GF-D8 (cell line): Measurements from ENCODE around the gene NEK8.

ENCODE experiments used
- DNase-seq: peaks from one replicate; lab custom pipeline; 2025; lab: John Stamatoyannopoulos, UW

The NEK8 gene

DNA sequence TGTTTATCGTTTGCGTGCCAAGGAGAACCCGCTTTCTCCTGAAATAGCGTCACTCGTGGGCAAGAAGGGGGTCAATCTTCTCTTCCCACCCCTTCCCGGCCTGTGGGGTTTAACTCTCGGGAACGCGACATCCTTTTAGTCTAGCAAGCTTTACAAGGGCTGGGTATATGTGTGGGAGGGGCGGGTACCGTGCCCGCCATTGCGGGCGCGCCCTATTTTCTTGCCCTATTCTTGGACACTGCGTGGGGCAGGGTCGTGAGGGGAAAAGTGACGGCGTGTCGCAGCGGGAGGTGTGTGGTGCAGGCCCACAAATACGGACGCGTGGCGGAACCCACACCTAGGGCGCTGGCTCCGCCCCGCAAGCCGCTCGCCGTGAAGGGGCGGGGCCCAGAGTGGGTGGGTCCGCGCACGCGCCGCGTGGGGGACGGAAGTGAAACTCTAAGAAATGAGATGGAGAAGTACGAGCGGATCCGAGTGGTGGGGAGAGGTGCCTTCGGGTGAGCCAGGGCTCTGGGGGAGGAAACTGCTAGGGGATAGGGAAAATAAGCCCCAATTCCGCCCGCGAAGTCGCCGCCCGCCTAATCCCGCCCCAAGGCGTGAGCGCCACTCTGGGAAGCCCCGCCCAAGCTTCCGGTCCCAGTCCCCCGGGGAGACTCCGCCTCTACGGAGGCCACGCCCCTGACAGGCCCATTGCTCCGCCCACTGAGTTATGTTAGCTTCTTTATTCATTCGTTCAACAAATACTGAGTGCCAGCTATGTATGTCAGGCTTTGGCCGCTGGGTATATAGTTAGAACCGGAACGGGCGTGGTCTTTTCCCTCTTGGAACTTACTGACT, at the start of gene NEK8:
NEK8 (plus strand) TSS at position 425 of the 837 bp plus-strand sequence; CDS start at position 451, 26 bp downstream.
- peak; percentile 55 for DNase-seq

- DNase-seq, result no peak
Measured at GRCh38 chr17:28682655-28683054, 45.9 kb upstream of the NEK8 start.

DNA sequence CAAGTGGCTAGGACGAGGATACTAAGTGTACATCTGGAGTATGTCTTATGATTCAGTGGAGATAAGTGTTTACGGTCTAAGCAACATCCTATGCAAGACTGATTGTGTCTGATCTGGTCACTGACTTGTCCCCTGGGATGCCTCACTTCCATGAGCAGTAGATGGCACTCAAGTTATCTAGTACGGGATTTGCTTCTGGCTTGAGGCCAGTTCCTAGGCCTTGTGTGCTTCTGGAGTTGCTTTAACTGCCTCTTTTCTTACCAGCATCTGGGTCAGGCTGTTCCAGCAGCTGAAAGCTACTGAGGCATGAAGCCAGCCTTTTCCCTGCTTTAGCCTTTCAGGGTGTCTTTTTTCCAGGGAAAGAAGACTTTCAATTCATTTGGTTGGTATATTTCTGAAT, 43.6 kb upstream of the NEK8 start:
- no peak for DNase-seq

DNA sequence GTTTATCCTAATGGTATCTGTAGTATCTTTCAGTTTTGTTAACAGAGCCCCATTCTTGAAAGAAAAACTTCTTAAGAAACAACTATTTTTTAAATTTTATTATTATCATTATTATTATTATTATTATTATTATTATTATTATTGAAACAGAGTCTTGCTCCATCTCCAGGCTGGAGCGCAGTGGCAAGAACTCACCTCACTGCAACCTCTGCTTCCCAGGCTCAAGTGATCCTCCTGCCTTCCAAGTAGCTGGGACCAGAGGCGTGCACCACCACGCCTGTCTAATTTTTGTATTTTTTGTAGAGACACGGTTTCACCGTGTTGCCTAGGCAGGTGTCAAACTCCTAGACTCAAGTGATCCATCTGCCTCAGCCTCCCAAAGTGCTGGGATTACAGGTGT, 43.2 kb upstream of the NEK8 start:
- DNase-seq, result no peak

DNA sequence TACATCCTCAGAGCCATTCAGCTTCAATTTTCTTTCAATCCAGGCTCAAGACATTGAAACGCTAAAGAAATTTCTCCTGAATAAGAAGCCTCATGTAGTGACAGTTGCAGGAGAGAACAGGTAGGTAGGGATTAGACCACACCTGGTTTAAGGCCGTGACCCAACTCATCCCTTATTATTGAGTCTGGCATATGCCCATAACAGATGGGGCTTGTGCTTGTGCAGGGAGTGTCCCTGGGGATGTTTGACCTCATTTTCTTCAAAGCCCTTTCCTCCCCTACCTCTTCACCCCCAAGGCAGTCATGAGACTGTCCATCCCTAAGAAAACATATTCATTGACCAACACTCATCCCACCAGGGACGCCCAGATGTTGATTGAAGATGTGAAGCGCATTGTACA, 42.3 kb upstream of the NEK8 start:
- no peak for DNase-seq

- no peak for DNase-seq
Measured at GRCh38 chr17:28688481-28688880, 40.1 kb upstream of the NEK8 start.

DNA sequence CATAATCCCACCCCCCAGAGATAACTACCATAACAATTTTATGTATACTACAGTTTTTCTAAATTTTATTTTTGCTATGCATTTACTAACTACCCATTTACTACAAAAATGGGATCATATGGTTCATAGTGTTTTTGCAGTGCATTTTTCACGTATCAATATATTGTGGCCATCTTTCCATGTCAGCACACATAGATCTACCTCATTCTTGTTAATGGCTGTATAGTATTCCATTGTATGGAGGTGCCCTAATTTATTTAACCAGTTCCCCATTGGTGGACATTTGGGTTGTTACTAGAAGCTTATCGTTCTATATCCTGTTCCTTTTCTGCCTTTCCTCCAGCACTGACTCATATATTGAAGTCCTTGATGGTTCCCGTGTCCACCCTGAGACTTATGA, 39.6 kb upstream of the NEK8 start:
- no peak for DNase-seq

- DNase-seq, result no peak
Measured at GRCh38 chr17:28693869-28694268, 34.7 kb upstream of the NEK8 start.

GRCh38 chr17:28698253-28698941, 30.2 kb upstream of the NEK8 start:
- no peak for DNase-seq

- DNase-seq, result no peak
Measured at GRCh38 chr17:28700278-28700677, 28.3 kb upstream of the NEK8 start.

DNA sequence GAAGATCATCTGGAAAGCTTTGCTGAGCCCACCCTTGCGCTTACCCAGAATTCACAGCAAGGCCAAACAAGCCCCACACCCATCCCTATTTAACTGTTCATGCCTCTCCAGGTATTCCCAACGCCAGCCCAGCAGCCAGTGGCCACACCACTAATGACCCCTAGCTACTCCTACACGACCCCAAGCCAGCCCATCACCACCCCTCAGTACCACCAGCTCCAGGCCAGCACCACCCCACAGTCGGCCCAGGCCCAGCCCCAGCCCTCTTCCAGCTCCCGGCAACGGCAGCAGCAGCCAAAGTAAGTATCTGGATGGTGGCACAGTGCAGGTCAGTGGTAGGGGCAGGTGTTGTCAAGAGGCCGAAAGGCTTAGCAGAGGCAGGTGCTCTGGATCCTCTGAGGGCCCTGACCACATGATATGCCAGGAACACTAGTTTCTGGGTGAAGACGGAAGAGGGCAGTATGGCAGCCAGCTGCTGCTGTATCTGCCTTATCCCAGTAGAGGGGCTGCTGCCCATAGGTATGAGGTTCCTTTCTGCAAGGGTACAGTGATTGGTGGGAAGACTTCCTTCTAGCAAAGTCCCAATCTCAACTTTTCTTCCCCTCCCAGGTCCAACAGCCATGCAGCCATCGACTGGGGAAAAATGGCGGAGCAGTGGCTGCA, 27.6 kb upstream of the NEK8 start:
- no peak for DNase-seq

GRCh38 chr17:28702026-28702751, 26.4 kb upstream of the NEK8 start:
- DNase-seq, result no peak

DNA sequence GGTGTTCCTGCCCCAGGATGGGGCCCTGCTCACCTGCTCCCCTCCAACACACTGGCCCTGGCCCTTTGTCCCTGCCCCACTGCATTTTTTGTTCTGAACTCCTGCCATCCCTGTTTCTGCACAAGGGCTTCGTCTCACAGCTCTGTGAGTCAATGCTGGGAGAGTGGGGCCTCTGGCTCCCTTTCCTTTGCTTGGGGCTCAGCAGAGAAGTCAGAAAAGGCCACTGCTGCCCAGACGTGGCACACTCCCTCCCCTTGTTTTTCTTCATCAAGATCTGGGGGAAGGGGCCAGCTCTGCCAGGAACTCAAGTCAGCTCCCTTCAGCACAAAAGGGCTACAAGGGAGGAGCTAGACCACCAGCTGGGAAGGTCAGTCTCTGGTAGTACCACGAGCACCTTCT, 25.8 kb upstream of the NEK8 start:
- DNase-seq, result no peak

DNA sequence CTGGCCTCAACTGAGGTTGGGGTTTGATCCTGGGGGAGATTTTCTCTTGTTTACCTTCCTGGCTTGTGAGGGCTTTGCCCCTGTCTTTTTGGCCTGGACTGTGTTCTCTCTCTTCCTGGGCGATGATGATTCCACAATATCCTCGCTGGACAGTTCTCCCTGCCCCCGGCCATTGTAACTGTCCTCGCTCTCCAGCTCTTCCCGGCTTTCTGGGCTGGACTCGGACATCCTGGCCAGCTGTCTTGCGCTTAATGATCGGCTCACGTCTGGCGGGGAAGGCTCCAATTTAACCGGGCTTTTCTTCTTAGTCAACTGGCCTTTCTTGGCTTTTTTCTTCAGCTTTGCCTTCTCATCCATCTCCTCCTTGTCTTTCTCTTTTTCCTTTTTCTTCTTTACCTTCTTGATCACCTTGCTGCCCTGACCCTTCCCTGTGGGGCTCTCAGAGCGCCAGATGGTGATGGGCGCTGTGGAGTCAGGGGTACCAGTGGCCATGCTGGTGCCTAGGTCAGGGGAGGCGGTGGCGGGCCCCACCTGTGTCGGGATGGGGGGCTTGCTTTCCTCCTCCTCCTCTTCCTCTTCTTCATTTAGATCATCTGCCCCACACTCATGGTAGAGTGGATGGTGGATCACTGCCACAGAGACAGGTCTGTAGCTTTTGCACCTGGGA, 24.9 kb upstream of the NEK8 start:
- no peak for DNase-seq

DNA sequence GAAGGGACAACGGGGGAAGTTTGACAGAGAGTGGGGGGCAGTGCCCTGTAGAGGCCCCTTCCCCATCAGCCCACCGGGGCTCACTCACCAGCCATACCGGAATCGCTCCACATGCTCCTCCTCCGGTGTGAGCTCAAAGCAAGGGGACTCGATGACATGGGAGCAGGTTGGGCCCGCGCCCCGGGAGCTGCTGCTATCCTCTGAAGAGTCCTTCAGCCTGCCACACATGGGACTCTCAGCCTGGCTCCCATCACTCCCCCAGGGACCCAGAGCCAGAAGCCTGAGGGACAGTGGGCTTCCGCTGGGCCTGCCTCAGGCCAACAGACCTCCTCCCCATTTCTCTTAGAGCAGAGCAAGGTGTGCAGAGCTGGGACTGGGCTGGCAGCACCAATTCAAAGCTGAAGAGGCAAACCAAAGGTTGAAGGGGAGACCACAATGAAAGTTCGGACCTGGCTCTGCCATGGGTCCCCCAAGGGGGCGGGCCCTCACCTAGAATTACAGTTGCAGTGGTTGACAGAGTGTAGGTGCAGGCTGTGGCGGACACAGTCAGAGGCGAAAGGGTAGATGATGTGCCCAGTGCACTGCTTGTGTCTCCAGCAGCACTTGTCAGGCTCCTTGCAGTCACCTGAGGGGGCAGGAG, 24.2 kb upstream of the NEK8 start:
- no peak for DNase-seq

DNA sequence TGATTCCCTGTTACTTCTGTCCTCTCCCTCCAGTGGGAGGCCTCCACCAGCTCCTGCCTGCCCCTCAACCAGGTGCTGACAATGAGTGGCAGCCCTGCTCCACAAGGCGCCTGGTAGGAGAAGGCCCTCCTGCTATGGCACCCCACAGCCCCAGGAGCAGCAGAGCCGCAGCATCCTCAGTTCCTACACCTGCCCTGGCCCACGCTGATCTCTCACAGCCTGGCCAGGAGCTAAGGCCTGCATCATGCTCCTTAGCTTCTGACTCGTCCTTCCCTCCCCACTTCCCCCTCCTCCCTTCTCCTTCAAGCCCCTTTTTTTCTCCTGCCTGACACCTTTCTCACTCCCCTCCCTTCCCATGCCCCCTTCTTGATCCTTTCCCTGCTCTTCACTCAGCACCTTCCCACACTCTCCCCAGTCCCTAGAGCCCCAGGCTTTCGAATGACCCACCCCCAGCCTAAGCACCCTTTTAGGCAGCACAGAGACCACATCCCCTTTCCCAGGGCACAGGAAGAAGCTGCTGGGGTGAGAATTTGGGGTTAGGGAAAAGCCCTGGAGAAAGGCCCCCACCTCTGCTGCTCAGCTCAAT, 23.4 kb upstream of the NEK8 start:
- no peak for DNase-seq

DNA sequence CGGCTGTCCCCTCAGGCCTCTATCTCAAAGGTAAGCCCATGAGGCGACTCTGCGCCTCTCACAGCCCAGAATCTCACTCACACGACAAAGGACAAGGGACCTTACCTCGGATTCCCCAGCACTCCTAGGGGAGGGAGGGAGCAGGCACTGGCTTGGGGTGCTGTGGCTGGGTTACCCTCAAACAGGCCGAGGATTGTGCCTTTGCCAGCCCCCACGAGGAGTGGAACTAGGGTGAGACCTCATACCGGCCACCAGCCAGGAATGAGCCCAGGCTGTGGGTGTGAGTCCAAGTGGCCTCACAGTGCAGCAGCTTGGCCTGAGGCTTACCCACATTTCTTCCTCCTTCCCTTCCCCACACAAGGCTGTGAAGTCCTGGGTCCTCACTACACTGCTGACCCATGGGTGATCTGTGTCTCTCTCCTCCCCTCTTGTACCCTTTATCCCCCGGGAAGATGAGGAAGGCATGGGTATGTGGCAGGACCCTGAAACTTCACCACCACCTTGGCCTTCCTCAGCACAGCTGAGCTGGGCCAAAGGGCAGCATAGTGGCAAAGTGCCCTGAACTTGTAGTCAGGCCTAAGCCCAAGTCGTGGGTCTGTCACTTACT, 22.8 kb upstream of the NEK8 start:
- DNase-seq, result no peak

DNA sequence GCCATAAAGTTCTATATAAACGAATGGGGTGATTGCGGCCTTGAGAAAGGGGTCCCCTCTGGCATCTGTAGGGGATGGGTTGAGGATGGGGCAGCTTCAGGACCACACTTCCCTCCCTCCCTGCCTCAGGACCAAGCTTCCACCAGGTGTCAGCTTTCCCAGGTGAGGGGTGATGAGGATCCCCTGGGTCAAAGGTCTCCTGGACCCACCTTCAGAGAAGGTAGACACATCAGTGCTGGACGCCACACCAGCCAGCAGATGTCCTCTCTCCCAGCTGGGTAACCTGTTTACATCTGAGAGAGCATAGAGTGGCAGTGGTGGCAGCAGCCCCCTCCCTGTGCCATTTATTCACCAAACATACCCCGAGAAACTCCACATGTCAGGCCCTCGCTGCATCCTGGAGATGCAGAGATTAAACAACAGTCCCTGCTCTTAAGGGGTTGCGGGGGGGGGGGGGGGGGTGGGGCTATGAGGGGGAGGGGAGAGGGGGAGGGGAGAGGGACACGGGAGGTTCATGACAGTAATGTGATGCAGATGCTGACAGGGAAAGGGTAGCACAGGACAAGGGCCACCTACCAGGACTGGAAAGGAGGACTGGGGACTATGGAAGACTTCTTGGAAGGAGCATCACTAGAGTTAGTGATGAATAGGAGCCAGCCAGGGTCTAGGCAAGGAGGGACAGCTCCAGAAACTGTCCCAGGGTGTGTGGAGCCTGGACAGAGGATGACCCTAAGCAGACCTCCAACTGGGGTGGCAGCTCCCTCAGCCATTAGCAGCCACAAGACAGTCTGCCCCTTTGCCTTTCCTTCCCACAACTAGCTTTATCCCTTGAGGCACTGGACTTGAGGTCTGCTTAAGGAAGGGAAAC, 21.9 kb upstream of the NEK8 start:
- no peak for DNase-seq

GRCh38 chr17:28707339-28707720, 21.3 kb upstream of the NEK8 start:
- DNase-seq, result no peak
